Measurements from ENCODE around the gene ALG1L2.
A peak's percentile ranks its signal among the peaks of the same experiment; 100 is the strongest.
"Not testable (repeated sequence)": the region's sequence is repeated elsewhere in the genome, so short reads cannot be mapped to it uniquely, and the experiment has no call there.

The ALG1L2 gene

GRCh38 chr3:130094491-130094941 lies 12.9 kb downstream of the ALG1L2 start:
- peak; percentile 15 for DNase-seq

- not testable (repeated sequence) for DNase-seq
Observed at GRCh38 chr3:130095858-130096257, 14.2 kb downstream of the ALG1L2 start.

- not testable (repeated sequence) for DNase-seq
Observed at GRCh38 chr3:130097096-130097495, 15.5 kb downstream of the ALG1L2 start.

- DNase-seq, result not testable (repeated sequence)
Observed at GRCh38 chr3:130097690-130098638, 16.3 kb downstream of the ALG1L2 start.

GRCh38 chr3:130098639-130099385 lies 17.2 kb downstream of the ALG1L2 start:
- DNase-seq, result not testable (repeated sequence)

- DNase-seq, result not testable (repeated sequence)
Observed at GRCh38 chr3:130102545-130102944, 20.9 kb downstream of the ALG1L2 start.

- DNase-seq, result not testable (repeated sequence)
Observed at GRCh38 chr3:130104191-130104590, 22.6 kb downstream of the ALG1L2 start.

- DNase-seq, result not testable (repeated sequence)
Observed at GRCh38 chr3:130107333-130107995, 25.8 kb downstream of the ALG1L2 start.

- DNase-seq, result not testable (repeated sequence)
Observed at GRCh38 chr3:130108836-130109585, 27.4 kb downstream of the ALG1L2 start.

- DNase-seq, result not testable (repeated sequence)
Observed at GRCh38 chr3:130110386-130111169, 28.9 kb downstream of the ALG1L2 start.

GRCh38 chr3:130111185-130111864 lies 29.7 kb downstream of the ALG1L2 start:
- peak; percentile 100 for DNase-seq

- DNase-seq, result peak; percentile 97
Observed at GRCh38 chr3:130111865-130112747, 30.5 kb downstream of the ALG1L2 start.

GRCh38 chr3:130112748-130113073 lies 31.1 kb downstream of the ALG1L2 start:
- not testable (repeated sequence) for DNase-seq

GRCh38 chr3:130115400-130115799 lies 33.8 kb downstream of the ALG1L2 start:
- DNase-seq, result not testable (repeated sequence)

- DNase-seq, result no peak
Observed at GRCh38 chr3:130117933-130118332, 36.3 kb downstream of the ALG1L2 start.

- not testable (repeated sequence) for DNase-seq
Observed at GRCh38 chr3:130119824-130120223, 38.2 kb downstream of the ALG1L2 start.

- DNase-seq, result not testable (repeated sequence)
Observed at GRCh38 chr3:130120291-130120690, 38.7 kb downstream of the ALG1L2 start.

GRCh38 chr3:130122891-130123775 lies 41.5 kb downstream of the ALG1L2 start:
- not testable (repeated sequence) for DNase-seq

GRCh38 chr3:130125406-130125805 lies 43.8 kb downstream of the ALG1L2 start:
- DNase-seq, result not testable (repeated sequence)
